CD4-positive, alpha-beta T cell treated with Interleukin-2 at 100 ng/mL for 4 hours (primary cell): ENCODE results near the gene PRR3.

Source experiments
- DNase-seq: peaks from one replicate; pipeline ENCODE4 v3.0.0-alpha.2; 2020; ENCODE audit warnings: low spot score

Gene PRR3

GRCh38 chr6:30537931-30538330 lies 19.2 kb upstream of the PRR3 start:
- DNase-seq, result no peak

GRCh38 chr6:30541515-30542403 lies 15.3 kb upstream of the PRR3 start:
- DNase-seq, result peak; percentile 89

- DNase-seq, result peak; percentile 63
These were observed 14.7 kb upstream of the PRR3 start for GRCh38 chr6:30542404-30542725.

GRCh38 chr6:30542915-30543314 lies 14.2 kb upstream of the PRR3 start:
- no peak for DNase-seq

- DNase-seq, result peak; percentile 45
These were observed 13.3 kb upstream of the PRR3 start for GRCh38 chr6:30543821-30544220.

- DNase-seq, result peak; percentile 73
These were observed 12.3 kb upstream of the PRR3 start for GRCh38 chr6:30544666-30545272.

- no peak for DNase-seq
These were observed 9.6 kb upstream of the PRR3 start for GRCh38 chr6:30547454-30547853.

GRCh38 chr6:30548375-30548774 lies 8.7 kb upstream of the PRR3 start:
- no peak for DNase-seq

GRCh38 chr6:30554404-30554803 lies 2.7 kb upstream of the PRR3 start:
- no peak for DNase-seq

GRCh38 chr6:30554962-30555815 lies 1.9 kb upstream of the PRR3 start:
- no peak for DNase-seq

GRCh38 chr6:30555816-30556065 lies 1.4 kb upstream of the PRR3 start:
- DNase-seq, result no peak

- peak; percentile 98 for DNase-seq
These were observed 809 bp upstream of the PRR3 start, which contains the start of gene GNL1 for GRCh38 chr6:30556066-30556905. Gene GNL1, minus strand, starts transcription at chr6:30556489. Its CDS starts 286 bp downstream, at chr6:30556203.

- DNase-seq, result no peak
These were observed 537 bp downstream of the PRR3 start for GRCh38 chr6:30557683-30557981.

- DNase-seq, result no peak
These were observed 3.8 kb downstream of the PRR3 start for GRCh38 chr6:30560930-30561329.

GRCh38 chr6:30562470-30563425 lies 5.7 kb downstream of the PRR3 start:
- DNase-seq, result no peak

- DNase-seq, result no peak
These were observed 7.0 kb downstream of the PRR3 start for GRCh38 chr6:30564114-30564513.

- DNase-seq, result no peak
These were observed 8.7 kb downstream of the PRR3 start for GRCh38 chr6:30565772-30566171.

GRCh38 chr6:30568245-30568644 lies 11.2 kb downstream of the PRR3 start:
- DNase-seq, result peak; percentile 70

GRCh38 chr6:30570263-30570662 lies 13.2 kb downstream of the PRR3 start:
- DNase-seq, result no peak

- no peak for DNase-seq
These were observed 13.6 kb downstream of the PRR3 start for GRCh38 chr6:30570740-30571074.

- DNase-seq, result peak; percentile 99
These were observed 14.1 kb downstream of the PRR3 start, which contains the start of gene ABCF1 for GRCh38 chr6:30571075-30571761. Gene ABCF1, plus strand, starts transcription at chr6:30571442. Its CDS starts 46 bp downstream, at chr6:30571488.
